ENCODE data around the gene TAF3. TPM values are rescaled to one million over a fixed set of nuclear protein-coding genes. Genes with fewer than 3 reads are reported as not detected.

TAF3 gene
- total and polyA plus RNA-seq, 12 donors, result 3.6 to 14.9 (median 11.0) TPM

- H3K9me3 ChIP-seq, result no peaks in the 10 kb centered on the region
- H3K36me3 ChIP-seq, result no peaks in the 10 kb centered on the region
- ATAC-seq, result no peak
- H3K27ac ChIP-seq, result no peak overlapping the region
- H3K4me1 ChIP-seq, result peaks cover 0 to 13% (median 0%) of the 10 kb centered on the region in 9 donors
- no peak for DNase-seq
- intact Hi-C loops (cut with DNase I), result no loop called here
- 96 to 100% methylated on average over 2 of the region's 2 CpGs for WGBS, 2 donors
- no peak overlapping the region for H3K4me3 ChIP-seq
- no peaks in the 10 kb centered on the region for H3K27me3 ChIP-seq
- TF ChIP-seq, protein P1, sequence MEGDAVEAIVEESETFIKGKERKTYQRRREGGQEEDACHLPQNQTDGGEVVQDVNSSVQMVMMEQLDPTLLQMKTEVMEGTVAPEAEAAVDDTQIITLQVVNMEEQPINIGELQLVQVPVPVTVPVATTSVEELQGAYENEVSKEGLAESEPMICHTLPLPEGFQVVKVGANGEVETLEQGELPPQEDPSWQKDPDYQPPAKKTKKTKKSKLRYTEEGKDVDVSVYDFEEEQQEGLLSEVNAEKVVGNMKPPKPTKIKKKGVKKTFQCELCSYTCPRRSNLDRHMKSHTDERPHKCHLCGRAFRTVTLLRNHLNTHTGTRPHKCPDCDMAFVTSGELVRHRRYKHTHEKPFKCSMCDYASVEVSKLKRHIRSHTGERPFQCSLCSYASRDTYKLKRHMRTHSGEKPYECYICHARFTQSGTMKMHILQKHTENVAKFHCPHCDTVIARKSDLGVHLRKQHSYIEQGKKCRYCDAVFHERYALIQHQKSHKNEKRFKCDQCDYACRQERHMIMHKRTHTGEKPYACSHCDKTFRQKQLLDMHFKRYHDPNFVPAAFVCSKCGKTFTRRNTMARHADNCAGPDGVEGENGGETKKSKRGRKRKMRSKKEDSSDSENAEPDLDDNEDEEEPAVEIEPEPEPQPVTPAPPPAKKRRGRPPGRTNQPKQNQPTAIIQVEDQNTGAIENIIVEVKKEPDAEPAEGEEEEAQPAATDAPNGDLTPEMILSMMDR (IDR thresholded peaks at IDR 0.05), result no peak
Observed at GRCh38 chr10:7886056-7886455, 67.8 kb downstream of the TAF3 start.

DNA sequence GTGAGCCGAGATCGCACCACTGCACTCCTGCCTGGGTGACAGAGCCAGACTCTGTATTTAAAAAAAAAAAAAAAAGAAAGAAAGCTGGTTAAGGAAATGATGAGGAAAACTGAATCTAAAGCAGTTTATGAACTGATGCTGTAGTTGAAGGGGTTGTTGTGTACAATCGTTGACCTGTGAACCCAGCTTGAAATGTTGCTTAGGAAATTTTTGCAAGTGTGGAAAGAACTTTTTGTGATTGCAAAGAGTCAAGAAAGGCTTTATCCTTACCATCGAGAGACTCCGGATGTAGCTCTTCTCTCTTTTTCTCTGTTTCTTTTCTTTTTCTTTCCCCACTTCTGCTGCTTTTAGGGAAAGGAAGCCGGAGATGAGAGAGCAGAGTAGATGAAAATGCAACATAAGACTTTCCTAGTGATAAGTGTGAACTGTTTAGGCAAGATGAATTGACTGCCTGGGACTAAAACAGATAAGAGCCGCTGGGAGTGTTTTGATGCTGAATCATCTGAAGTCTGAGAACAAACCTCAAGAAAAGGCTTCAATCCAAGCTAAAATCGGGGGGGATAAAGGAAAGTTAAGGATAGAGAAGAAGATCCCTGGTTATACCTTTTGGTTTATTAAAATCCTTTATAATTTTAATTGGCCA is 69.0 kb downstream of the TAF3 start:
- intact Hi-C loops (cut with DNase I), result no loop called here

GRCh38 chr10:7889947-7890542 is 71.7 kb downstream of the TAF3 start:
- H3K27me3 ChIP-seq, result no peaks in the 10 kb centered on the region
- H3K36me3 ChIP-seq, result no peaks in the 10 kb centered on the region
- H3K4me3 ChIP-seq, result no peak overlapping the region
- WGBS, 2 donors, result 86 to 97% methylated on average over 5 of the region's 5 CpGs
- no peak for ATAC-seq
- intact Hi-C loops (cut with DNase I), result no loop called here
- H3K9me3 ChIP-seq, result no peaks in the 10 kb centered on the region
- no peak overlapping the region for H3K27ac ChIP-seq
- TF ChIP-seq, protein P1 (IDR thresholded peaks at IDR 0.05), result no peak
- DNase-seq, result no peak
- peaks cover 0 to 22% (median 5%) of the 10 kb centered on the region in 9 donors for H3K4me1 ChIP-seq

More for the DNA sequence above, 69.0 kb downstream of the TAF3 start:
- no peak for DNase-seq
- TF ChIP-seq, protein P1 (IDR thresholded peaks at IDR 0.05), result no peak
- Histone ChIP-seq H3K4me3 (no peak overlapping the region), H3K4me1 (peaks cover 0 to 22% (median 5%) of the 10 kb centered on the region in 9 donors), H3K36me3 (no peaks in the 10 kb centered on the region), H3K27ac (no peak overlapping the region), H3K27me3 (no peaks in the 10 kb centered on the region), H3K9me3 (no peaks in the 10 kb centered on the region)
- 71 to 73% methylated on average over 8 of the region's 8 CpGs for WGBS, 2 donors
- ATAC-seq, result no peak

GRCh38 chr10:7890781-7891180 is 72.5 kb downstream of the TAF3 start:
- Histone ChIP-seq H3K27me3 (no peaks in the 10 kb centered on the region), H3K4me1 (peaks cover 0 to 28% (median 5%) of the 10 kb centered on the region in 9 donors), H3K36me3 (no peaks in the 10 kb centered on the region), H3K9me3 (no peaks in the 10 kb centered on the region), H3K27ac (no peak overlapping the region), H3K4me3 (no peak overlapping the region)
- intact Hi-C loops (cut with DNase I), result no loop called here
- 87 to 92% methylated on average over 6 of the region's 6 CpGs for WGBS, 2 donors
- DNase-seq (no peak), ATAC-seq (peak in 1 of 8 donors; percentile 29)
- TF ChIP-seq, protein P1 (IDR thresholded peaks at IDR 0.05), result no peak

Measured in heart right ventricle (tissue), 16 donors.